Kasumi-1 (cell line): ENCODE data around the gene RNPEP.
"Not testable (repeated sequence)": the region's sequence is repeated elsewhere in the genome, so short reads cannot be mapped to it uniquely, and the experiment has no call there.

Experiments used
- DNase-seq, 2 experiments: peaks; one replicate each; lab custom pipeline; 2025; lab: John Stamatoyannopoulos, UW

RNPEP gene

DNA sequence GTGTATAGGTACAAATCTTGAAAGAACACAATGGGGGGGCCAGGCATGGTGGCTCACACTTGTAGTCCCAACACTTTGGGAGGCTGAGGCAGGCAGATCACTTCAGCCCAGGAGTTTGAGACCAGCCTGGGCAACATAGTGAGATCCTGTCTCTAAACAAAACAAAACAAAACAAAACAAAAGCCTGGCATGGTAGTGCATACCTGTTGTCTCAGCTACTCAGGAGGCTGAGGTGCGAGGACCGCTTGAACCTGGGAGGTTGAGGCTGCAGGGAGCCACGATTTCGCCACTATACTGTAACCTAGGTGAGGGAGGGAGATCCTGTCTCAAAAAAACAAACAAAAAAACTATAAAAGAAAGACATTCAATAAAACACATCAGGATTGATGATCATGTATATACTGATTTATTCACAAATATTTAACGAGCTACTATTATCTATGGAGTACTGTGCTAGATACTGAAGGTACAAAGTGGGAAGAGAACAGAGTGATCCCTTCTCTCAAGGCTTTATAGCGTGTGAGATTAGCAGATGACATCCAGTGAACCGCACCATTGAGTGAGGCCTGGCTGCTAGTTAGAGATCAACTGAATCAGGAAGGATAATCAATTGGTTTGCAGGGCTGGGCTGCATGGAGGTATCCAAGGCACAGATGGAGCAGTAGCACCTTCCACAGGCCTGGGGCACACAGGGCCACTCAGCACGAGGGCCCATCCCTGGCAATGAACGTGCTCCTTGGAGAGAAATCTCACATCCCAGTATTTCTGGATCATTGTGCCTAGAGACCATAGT, 54.3 kb downstream of the RNPEP start:
- DNase-seq, result no peak

DNA sequence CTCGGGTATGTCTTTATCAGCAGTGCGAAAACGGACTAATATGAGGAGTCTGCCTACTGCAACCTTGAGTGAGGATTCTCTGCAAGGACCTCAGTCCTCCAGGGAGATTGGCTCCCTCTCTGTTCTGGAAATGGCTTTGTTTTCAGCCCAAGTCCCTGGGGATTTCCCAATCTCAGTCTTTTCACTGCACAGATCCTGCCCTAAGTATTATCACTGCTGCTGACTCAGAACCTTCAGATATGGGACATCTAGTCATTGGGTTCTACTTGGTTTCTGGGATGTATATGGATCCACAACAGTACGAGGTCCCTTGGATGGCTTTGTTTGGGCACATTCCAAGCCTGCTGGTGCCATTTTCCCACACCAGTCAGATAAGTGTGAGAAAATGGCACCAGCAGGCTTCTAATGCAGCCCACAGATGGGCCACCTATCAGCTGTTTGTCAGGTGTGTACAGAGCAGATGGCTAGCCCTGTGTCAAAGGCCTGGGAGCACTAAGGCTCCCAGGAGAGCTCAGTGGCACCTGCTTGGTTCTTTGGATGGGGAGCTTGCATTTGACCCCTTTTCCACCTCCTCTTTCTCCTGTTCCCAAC, 55.4 kb downstream of the RNPEP start:
- no peak for DNase-seq

DNA sequence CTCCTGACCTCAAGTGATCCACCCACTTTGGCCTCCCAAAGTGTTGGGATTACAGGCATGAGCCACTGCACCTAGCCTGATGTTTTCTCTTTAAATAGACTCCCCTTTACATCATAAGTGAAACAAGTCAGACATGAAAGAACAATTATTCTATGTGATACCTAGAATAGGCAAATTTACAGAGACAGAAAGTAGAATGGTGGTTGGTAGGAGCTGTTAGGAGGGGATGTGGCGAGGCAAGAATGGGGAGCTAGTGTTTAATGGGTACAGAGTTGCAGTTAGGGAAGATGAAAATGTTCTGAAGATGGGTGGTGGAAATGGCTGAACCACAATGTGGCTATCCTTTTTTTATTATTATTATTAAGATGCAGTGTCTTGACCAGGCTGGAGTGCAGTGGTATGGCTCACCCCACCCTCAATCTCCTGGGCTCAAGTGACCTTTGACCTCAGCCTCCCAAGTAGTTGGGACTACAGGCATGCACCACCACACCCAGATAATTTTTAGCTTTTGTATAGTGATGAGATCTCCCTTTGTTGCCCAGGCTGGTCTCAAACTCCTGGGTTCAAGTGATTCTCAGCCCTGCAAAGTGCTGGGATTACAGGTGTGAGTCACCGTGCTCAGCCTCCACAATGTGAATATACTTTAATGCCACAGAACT, 56.4 kb downstream of the RNPEP start:
- DNase-seq, result no peak

DNA sequence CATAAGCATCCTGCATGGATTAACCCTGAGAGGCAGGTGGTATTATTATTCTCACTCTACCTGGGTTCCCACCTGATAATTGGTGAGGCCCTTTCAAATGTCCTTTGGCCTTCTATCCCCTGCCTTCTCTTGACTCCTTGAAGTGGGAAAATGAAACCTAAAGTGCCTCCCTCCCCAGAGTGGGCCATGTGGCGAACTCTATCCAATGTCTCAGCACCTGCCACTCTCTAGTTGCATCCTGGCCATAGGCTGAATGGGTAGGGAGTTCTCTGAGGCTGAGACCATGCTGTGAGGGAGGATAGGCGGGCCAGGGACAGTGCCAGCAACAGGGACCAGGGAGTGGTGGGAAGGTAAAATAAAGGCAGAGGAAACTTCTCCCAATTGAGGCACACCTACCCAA, 63.3 kb downstream of the RNPEP start:
- DNase-seq, result no peak

GRCh38 chr1:202046227-202046626, 63.8 kb downstream of the RNPEP start:
- DNase-seq, result no peak

DNA sequence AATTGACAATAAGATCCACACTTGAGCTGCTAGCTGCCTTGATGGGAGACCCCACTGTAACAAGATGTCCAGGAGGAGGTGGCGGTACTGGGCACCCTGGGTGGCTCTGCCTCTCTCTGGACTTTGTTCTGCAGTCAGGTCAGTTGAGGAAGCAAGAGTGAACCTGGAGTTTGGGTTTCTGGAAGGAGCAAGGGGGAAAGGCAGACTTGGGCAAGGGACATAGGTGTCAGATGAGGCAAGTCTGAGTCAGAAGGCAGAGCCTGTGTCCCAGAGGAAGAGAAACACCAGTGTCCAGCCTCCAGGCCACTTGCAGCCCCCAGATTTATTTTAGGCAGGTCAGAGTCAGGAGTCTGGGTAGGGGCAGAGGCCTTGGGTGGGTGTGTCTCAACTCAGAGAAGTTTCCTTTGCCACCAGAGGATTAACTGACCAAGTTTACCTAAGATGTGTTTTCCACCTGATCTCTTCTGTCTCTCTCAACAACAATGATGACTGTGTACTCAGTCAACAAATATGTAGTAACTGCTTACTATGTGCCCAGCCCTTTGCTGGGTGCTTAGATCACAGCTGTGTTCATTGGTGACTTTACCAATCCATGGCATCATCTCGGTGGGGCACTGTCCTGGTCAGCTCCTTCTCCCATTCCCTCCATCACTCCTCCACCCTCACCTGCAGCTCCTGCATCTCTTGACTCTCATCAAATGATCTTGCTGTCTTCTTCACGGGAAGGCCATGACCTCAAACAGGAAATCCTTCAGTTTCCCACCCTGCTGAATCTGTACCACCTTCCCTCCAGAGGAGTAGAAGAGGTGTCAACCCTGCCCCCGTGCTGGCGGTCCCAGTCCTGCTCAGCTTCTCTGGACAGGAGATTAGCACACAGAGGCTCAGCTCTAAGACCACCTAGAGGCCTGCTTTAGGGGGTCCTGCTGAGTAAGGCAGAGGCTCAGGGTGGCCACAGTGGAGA, 64.6 kb downstream of the RNPEP start:
- DNase-seq, result no peak

GRCh38 chr1:202047977-202048376, 65.5 kb downstream of the RNPEP start:
- no peak for DNase-seq

- no peak for DNase-seq
These were observed 66.7 kb downstream of the RNPEP start for GRCh38 chr1:202049129-202049528.

DNA sequence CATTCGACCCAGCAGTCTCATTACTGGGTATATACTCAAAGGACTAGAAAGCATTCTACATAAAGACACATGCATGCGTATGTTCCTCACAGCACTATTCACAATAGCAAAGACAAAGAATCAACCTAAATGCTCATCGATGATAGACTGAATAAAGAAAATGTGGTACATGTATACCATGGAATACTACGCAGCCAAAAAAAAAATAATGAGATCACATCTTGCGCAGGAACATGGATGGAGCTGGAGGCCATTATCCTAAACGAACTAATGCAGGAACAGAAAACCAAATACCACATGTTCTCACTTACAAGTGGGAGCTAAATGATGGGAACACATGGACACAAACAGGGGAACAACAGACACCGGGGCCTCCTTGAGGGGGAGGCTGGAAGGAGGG, 71.6 kb downstream of the RNPEP start:
- DNase-seq, result no peak

GRCh38 chr1:202054673-202055072, 72.2 kb downstream of the RNPEP start:
- DNase-seq, result not testable (repeated sequence)
